GM12878 (cell line): Measurements from ENCODE around the gene WDR64. TPM values are rescaled to one million over a fixed set of nuclear protein-coding genes. Genes with fewer than 3 reads are reported as not detected.

Experiments used
- ATAC-seq: fragments of 200-7000 bp; cut with Tn5 transposase; 3 replicates; pipeline ENCODE4 v1.9.1; 2020; ENCODE audit warnings: mild to moderate bottlenecking, moderate library complexity
- BruUV-seq: library from RNA; stranded (reverse); fragments of 400-500 nt; replicated peaks from 2 replicates; lab custom pipeline; 2021; lab: Mats Ljungman, UMichigan
- CTCF ChIA-PET: fragments of 300-600 bp; sonication (Branson Sonifier 250); formaldehyde crosslinking; extraction: SDS; loops from one replicate; lab custom pipeline; 2021; ENCODE audit warnings: inconsistent platforms; lab: Yijun Ruan, JAX
- POLR2A ChIA-PET: fragments of 350-600 bp; formaldehyde crosslinking; extraction: SDS; loops from one replicate; lab custom pipeline; 2021; ENCODE audit warnings: inconsistent platforms; lab: Charles Lee
- RAD21 ChIA-PET: fragments of 300-600 bp; sonication (Branson Sonifier 250); formaldehyde crosslinking; loops from one replicate; lab custom pipeline; 2023; ENCODE audit warnings: antibody characterized with exemption; ENCODE audit not compliant: unreplicated experiment; lab: Charles Lee
- SMC1A ChIA-PET: fragments of 300-600 bp; sonication (Branson Sonifier 250); formaldehyde crosslinking; loops from one replicate; lab custom pipeline; 2023; ENCODE audit not compliant: unreplicated experiment, uncharacterized antibody; lab: Charles Lee
- DNase-seq: peaks from one replicate; pipeline ENCODE4 v3.0.0-alpha.2; 2011; ENCODE audit warnings: low read depth, low spot score
- FAIRE-seq: peaks from 3 replicates; lab custom pipeline; 2011; peaks lifted over from hg19 to GRCh38; lab: Jason Lieb, UNC
- H2AFZ ChIP-seq: 2 replicates; pipeline ENCODE4 v1.6.0; 2011; ENCODE audit warnings: low read depth, low read length, control low read depth; ENCODE audit not compliant: control insufficient read depth
- H3K27ac ChIP-seq: 2 replicates; pipeline ENCODE4 v1.5.1; 2011; ENCODE audit warnings: control low read depth; ENCODE audit not compliant: control insufficient read depth, insufficient read depth
- H3K27me3 ChIP-seq, 2 experiments: replicated peaks in 1 of 2; 2 replicates each; pipeline versions ENCODE4 v1.6.0 to v1.6.1; 2011; ENCODE audit warnings: low read length in 1 of 2; ENCODE audit not compliant: control insufficient read depth in 2 of 2, insufficient read depth in 2 of 2
- H3K36me3 ChIP-seq, 2 experiments: 2 replicates each; pipeline ENCODE4 v1.5.1; 2011; ENCODE audit warnings: low read length in 1 of 2; ENCODE audit not compliant: control insufficient read depth in 2 of 2, insufficient read depth in 2 of 2
- H3K4me1 ChIP-seq: 2 replicates; pipeline ENCODE4 v1.6.1; 2011; ENCODE audit warnings: mild to moderate bottlenecking, low read length, moderate library complexity, mixed read lengths; ENCODE audit not compliant: control insufficient read depth, insufficient read depth
- H3K4me2 ChIP-seq: 2 replicates; pipeline ENCODE4 v1.6.0; 2011; ENCODE audit warnings: control low read depth; ENCODE audit not compliant: control insufficient read depth, insufficient read depth
- H3K4me3 ChIP-seq: fragments of 200-600 bp; sonication (generic); 2 replicates; pipeline ENCODE4 v1.5.1; 2016
- H3K79me2 ChIP-seq: 2 replicates; pipeline ENCODE4 v1.6.0; 2011; ENCODE audit warnings: low read length; ENCODE audit not compliant: control insufficient read depth, insufficient read depth
- H3K9ac ChIP-seq: 2 replicates; pipeline ENCODE4 v1.8.0; 2011; ENCODE audit warnings: low read length, control low read depth, mixed read lengths; ENCODE audit not compliant: control insufficient read depth, insufficient read depth
- H3K9me3 ChIP-seq: replicated peaks from 3 replicates; pipeline ENCODE4 v1.5.1; 2011; ENCODE audit warnings: mild to moderate bottlenecking, low read length; ENCODE audit not compliant: control insufficient read depth, insufficient read depth
- H4K20me1 ChIP-seq: 2 replicates; pipeline ENCODE4 v1.6.0; 2011; ENCODE audit not compliant: control insufficient read depth, insufficient read depth
- BACH1 ChIP-seq: fragments of 450-650 bp; IDR thresholded peaks from 2 replicates; pipeline ENCODE4 v1.6.1; 2017; ENCODE audit warnings: mild to moderate bottlenecking, borderline replicate concordance
- BRCA1 ChIP-seq: IDR thresholded peaks from 2 replicates; pipeline ENCODE4 v1.6.1; 2011; ENCODE audit warnings: low read depth, low read length, improper control_type of control experiment
- CBX5 ChIP-seq: sonication (generic); IDR thresholded peaks from 2 replicates; pipeline ENCODE4 v1.6.1; 2016; ENCODE audit warnings: low read depth, moderate library complexity, mild to moderate bottlenecking, inconsistent platforms
- CTCF ChIP-seq, 3 experiments: IDR thresholded peaks in 2 of 3; conservative IDR thresholded peaks in 1 of 3; 2 replicates each; pipeline ENCODE4 v1.5.1; 2011; ENCODE audit warnings: low read depth in 3 of 3, low read length in 3 of 3, mild to moderate bottlenecking in 3 of 3, control low read depth in 2 of 3, moderate library complexity in 2 of 3, inconsistent platforms in 1 of 3, mixed read lengths in 1 of 3; ENCODE audit not compliant: control insufficient read depth in 2 of 3, insufficient read depth in 1 of 3; ENCODE audit errors: extremely low read depth in 1 of 3
- E2F4 ChIP-seq: IDR thresholded peaks from 2 replicates; pipeline ENCODE4 v1.6.1; 2012; ENCODE audit warnings: low read depth, low read length, improper control_type of control experiment
- HSF1 ChIP-seq: fragments of 150-350 bp; IDR thresholded peaks from 2 replicates; pipeline ENCODE4 v1.6.1; 2014; ENCODE audit warnings: mild to moderate bottlenecking, low read depth, low read length
- MEF2A ChIP-seq: IDR thresholded peaks from 2 replicates; pipeline ENCODE4 v1.6.1; 2011; ENCODE audit warnings: low read depth, mild to moderate bottlenecking, low read length, moderate library complexity; ENCODE audit not compliant: insufficient read depth
- NFYA ChIP-seq: IDR thresholded peaks from 2 replicates; pipeline ENCODE4 v1.6.1; 2011; ENCODE audit warnings: low read depth, mild to moderate bottlenecking, low read length, improper control_type of control experiment, borderline replicate concordance
- POLR2AphosphoS2 ChIP-seq: IDR thresholded peaks from 2 replicates; pipeline ENCODE4 v1.6.1; 2011; ENCODE audit warnings: low read depth, mild to moderate bottlenecking, low read length, improper control_type of control experiment, moderate library complexity
- STAT1 ChIP-seq: fragments of 450-650 bp; conservative IDR thresholded peaks from 2 replicates; pipeline ENCODE4 v1.6.1; 2014; ENCODE audit warnings: antibody characterized with exemption, mild to moderate bottlenecking
- TAF1 ChIP-seq: IDR thresholded peaks from 2 replicates; pipeline ENCODE4 v1.6.1; 2011; ENCODE audit warnings: mild to moderate bottlenecking, low read depth, low read length, borderline replicate concordance
- ZBTB11 ChIP-seq: fragments of 450-650 bp; formaldehyde crosslinking; IDR thresholded peaks from 2 replicates; pipeline ENCODE4 v1.5.0; 2022; ENCODE audit warnings: mild to moderate bottlenecking, missing genetic modification characterization
- ZNF217 ChIP-seq: fragments of 450-650 bp; IDR thresholded peaks from 2 replicates; pipeline ENCODE4 v1.6.1; 2017; ENCODE audit warnings: antibody characterized with exemption, mild to moderate bottlenecking
- WGBS: methylation state at CpG from one replicate; pipeline ENCODE4 v1.1.6; 2016; ENCODE audit warnings: low lambda C conversion rate; ENCODE audit not compliant: insufficient replicate concordance, insufficient coverage; ENCODE audit errors: missing lambda C conversion rate; 5-methylcytosine and 5-hydroxymethylcytosine counted together
- in situ Hi-C: fragments of 300-500 bp; cut with MboI; formaldehyde crosslinking; loops from 9 replicates; pipeline ENCODE4 v1.14.3; 2018; ENCODE audit warnings: mixed read lengths
- intact Hi-C: fragments of 100-400 bp; cut with micrococcal nuclease; formaldehyde crosslinking; loops from one replicate; pipeline ENCODE4 v1.14.2; 2022; ENCODE audit not compliant: unreplicated experiment
- polyA plus RNA-seq, 11 experiments: library from polyadenylated mRNA; depleted of rRNA in 4 of 11; unstranded in 6 of 11; stranded (reverse) in 5 of 11; fragments of >200 nt; fragmentation: Nextera tagmentation in 4 of 11; fragmentation: Illumina TruSeq in 1 of 11; extraction: Ambion mirVana in 4 of 11; extraction: Trizol in 1 of 11; gene quantifications; 1 replicate in 1 of 11; 2 replicates in 10 of 11; pipeline versions ENCODE4 v1.2.1 to v1.2.3, GENCODE V29; 2011 to 2016; ENCODE audit warnings: inconsistent platforms in 2 of 11, missing spikeins in 2 of 11, low read depth in 1 of 11
- total RNA-seq, 4 experiments: library from RNA; depleted of rRNA in 3 of 4; stranded (reverse); fragments of >200 nt in 3 of 4; fragmentation: Illumina TruSeq in 1 of 4; extraction: Trizol in 1 of 4; gene quantifications; 2 replicates each; pipeline versions ENCODE4 v1.2.1 to v1.2.3, GENCODE V29; 2013 to 2021

Gene WDR64
- total and polyA plus RNA-seq, 10 of the 15 experiments (the other 5 are each of a cell fraction or from before 2014, with no cell fraction given), result 0.01 TPM; not detected in 9

- no peaks in the 10 kb centered on the region for H3K36me3 ChIP-seq
- WGBS, result 48% methylated on average over 3 of the region's 3 CpGs
- ChIA-PET CTCF (interaction anchor here (0.5 kb wide), 1 partner anchor 277 kb away, joined by 3 read pairs; no protein-coding TSS in a partner anchor), RAD21 (no interaction called here), POLR2A (no interaction called here), SMC1A (no interaction called here)
- ATAC-seq (no peak), DNase-seq (no peak), FAIRE-seq (no peak)
- no peak overlapping the region for H3K9ac ChIP-seq
- TF ChIP-seq POLR2AphosphoS2 (no peak), ZBTB11 (CRISPR knock-in tag) (no peak), HSF1 (no peak), E2F4 (no peak), BACH1 (no peak), BRCA1 (no peak), ZNF217 (no peak), CBX5 (no peak), NFYA (no peak), CTCF (IDR thresholded peaks at IDR 0.05 in 2 of 3, conservative IDR thresholded peaks at IDR 0.05 in 1 of 3; ENCODE audit: control insufficient read depth in 2 of 3, extremely low read depth in 1 of 3, insufficient read depth in 1 of 3, low read depth in 3 of 3, low read length in 3 of 3) (no peak), MEF2A (no peak), STAT1 (no peak), TAF1 (no peak)
- no peaks in the 10 kb centered on the region for H3K9me3 ChIP-seq
- no peaks in the 10 kb centered on the region for H3K79me2 ChIP-seq
- in situ Hi-C loops (no loop called here), intact Hi-C loops (no loop called here)
- no peak overlapping the region for H2AFZ ChIP-seq
- H3K4me1 ChIP-seq, result no peaks in the 10 kb centered on the region
- H3K27ac ChIP-seq, result no peak overlapping the region
- no peaks in the 10 kb centered on the region for H4K20me1 ChIP-seq
- no TSS peak for BruUV-seq
- H3K27me3 ChIP-seq, result no peaks in the 10 kb centered on the region; a peak in 1 of 4 replicates
- no peak overlapping the region for H3K4me3 ChIP-seq
- H3K4me2 ChIP-seq, result no peak overlapping the region
Observed at GRCh38 chr1:241762713-241763339, 110.7 kb downstream of the WDR64 start.
